NCI-H460 (cell line): ENCODE data around the gene LMBR1. TPM values are rescaled to one million over a fixed set of nuclear protein-coding genes. Genes with fewer than 3 reads are reported as not detected.
A peak's percentile ranks its signal among the peaks of the same experiment; 100 is the strongest.

ENCODE experiments used
- DNase-seq: peaks from one replicate; pipeline ENCODE4 v3.0.0-alpha.2; 2016; ENCODE audit warnings: low read depth; ENCODE audit errors: extremely low read depth
- total RNA-seq: library from RNA; depleted of rRNA; stranded (reverse); fragments of >200 nt; shearing (Covaris generic); gene quantifications from 2 replicates; pipeline ENCODE4 v1.2.3, GENCODE V29; 2014

Gene LMBR1
- total RNA-seq, 1 experiment from 2014 or later = 53.4 TPM

- no peak for DNase-seq
Measured at GRCh38 chr7:156765901-156766656, 126.9 kb downstream of the LMBR1 start.

GRCh38 chr7:156764766-156765165 is 128.2 kb downstream of the LMBR1 start:
- no peak for DNase-seq

- peak; percentile 82 for DNase-seq
Measured at GRCh38 chr7:156764016-156764669, 128.8 kb downstream of the LMBR1 start.

GRCh38 chr7:156759579-156760202 is 133.3 kb downstream of the LMBR1 start:
- no peak for DNase-seq

- DNase-seq = no peak
Measured at GRCh38 chr7:156759143-156759542, 133.8 kb downstream of the LMBR1 start.

- no peak for DNase-seq
Measured at GRCh38 chr7:156754201-156754600, 138.8 kb downstream of the LMBR1 start.

DNA sequence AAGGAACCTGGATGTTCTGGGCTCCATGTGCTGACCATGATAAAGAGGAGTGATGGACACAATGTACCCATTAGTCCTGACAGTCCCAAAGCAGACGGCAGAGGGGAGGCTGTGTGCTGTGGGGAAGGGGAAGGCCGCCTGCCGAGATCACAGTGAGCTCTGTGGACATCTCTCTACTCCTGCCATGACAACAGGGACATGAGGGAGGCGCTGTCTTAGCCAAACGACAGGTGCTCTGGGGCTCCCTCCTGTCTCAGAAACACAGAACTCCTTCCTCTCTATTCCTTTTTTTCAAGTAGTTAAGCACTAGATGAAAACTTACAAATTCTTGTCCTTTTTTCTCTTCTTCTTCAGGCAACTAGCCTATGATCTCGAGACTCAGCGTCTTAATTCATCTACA is 139.4 kb downstream of the LMBR1 start:
- no peak for DNase-seq

GRCh38 chr7:156753229-156753560 is 139.8 kb downstream of the LMBR1 start:
- no peak for DNase-seq

DNA sequence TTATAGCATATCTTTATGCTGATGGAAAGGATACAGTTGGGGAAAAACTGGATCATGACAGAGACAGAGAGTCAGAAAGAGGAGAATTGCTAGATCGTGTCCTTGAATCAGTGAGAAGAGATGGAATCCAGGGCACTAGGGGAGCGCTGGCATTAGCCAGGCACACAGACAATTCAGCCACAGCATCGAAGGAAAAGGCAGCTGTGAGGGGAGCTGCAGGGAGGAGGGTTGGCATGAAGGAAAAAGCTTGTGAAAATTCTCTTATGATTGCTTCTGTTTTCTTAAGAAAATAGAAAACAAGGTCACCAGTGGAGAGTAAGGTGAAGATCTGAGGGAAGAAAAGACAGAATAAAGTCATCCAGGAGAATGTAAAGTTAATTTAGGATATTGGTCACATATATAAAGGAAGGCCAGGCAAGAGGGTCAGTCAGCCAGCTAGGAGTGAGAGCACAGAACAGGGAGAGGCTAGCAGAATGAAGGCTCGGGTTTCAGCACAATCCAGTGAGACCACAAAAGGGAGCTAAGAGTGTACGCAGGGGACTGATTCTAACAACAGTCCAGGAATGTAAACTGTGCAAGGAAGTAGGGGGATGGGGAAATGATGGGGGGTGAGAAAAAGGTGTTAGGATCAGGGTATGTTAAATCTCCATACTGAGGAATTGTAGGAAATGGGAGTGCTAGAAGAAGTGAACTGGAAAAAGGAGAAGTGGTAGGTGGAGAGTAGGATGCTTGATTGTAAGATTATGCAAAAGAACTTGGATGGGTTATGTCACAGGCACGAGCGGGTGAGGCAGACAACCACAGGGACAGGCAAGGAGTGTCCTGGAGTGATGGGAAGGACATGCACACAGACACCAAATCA is 140.4 kb downstream of the LMBR1 start:
- no peak for DNase-seq

DNA sequence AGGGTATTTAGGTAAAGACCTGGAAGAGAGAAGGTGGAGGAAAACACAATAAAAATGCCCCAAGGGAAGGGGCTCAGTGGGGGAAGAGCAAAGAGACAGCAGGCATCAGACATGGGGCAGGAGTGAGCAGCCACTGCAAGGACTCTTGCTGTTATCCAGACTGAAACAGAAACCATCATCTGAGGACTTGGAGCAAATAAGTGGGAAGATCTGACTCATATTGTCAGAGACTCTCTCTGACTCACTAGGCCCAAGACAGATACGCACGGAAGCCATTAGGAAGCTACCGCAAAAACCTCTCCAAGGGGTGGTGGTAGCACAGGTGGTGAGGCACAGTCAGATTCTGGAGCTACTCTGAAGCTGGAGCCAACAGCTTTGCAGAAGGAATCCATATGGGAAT is 141.7 kb downstream of the LMBR1 start:
- DNase-seq = no peak

GRCh38 chr7:156747718-156748117 is 145.3 kb downstream of the LMBR1 start:
- no peak for DNase-seq

DNA sequence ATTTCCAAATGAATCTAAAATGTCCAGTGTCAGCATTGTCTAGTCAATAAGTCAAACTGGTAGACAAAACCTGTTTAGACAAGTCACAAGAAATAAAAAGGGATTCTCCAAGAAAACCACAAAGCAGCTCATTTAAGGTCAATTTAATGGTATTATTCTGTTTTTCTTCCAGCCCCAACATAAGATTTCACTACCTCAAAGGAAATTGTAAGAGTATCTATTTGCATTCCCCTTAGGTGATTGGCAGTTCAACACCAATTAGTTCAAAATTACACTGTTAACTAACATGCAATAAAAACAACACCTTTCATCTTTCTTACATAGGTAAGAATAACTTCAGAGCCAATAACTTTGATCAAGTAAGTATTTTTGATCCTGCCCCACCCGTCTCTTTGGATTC is 146.1 kb downstream of the LMBR1 start:
- no peak for DNase-seq

DNA sequence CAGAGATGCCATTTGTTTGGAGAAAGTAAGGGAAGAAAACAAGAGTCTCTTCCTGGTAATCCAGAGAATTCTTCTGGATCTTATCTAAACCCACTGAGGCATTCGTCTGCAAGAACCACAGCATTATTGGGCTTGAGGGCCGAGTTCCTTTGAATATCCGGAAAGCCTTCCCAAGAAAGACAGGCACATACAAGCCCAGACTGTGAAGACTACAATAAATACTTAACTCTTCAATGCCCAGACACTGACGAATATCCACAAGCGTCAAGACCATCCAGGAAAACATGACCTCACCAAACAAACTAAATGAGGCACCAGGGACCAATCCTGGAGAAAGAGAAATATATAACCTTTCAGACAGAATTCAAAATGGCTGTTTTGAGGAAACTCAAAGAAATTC is 153.4 kb downstream of the LMBR1 start:
- no peak for DNase-seq

DNA sequence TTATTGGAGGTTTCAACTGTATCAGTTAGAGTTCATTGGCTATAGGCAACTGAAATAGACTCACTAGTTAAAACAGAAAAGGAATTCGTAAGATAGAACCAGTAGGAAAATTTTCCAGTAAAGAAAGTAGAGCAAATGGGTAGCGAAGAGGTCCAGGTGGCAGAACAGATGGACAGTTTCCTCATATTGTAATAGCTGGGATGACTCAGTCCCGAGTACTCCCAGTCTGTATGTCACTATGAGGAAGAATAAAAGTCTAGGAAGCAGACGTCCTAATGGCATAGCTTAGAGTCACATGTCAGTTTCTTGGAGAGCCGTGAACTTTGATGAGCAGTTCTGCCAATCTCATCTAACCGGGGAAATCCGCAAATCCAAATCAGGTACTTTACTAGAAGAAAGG is 157.1 kb downstream of the LMBR1 start:
- no peak for DNase-seq

DNA sequence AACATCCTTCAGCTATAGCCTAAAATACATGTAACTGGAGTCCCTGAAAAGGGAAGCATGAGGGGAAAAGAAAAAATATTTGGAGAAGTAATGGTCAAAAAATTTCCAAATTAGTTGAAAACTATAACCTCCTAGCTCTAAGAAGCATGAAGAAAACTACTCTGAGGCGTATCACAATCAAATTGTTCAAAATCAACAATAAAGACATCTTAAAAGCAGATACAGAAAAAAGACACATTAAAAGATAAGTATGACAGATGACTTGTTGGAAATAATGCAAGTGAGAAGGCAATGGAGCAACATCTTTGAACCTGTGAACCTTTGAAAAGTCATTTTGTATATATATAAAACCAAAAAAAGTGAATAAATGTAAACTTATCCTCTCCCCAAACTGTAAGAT is 159.3 kb downstream of the LMBR1 start:
- DNase-seq = no peak

DNA sequence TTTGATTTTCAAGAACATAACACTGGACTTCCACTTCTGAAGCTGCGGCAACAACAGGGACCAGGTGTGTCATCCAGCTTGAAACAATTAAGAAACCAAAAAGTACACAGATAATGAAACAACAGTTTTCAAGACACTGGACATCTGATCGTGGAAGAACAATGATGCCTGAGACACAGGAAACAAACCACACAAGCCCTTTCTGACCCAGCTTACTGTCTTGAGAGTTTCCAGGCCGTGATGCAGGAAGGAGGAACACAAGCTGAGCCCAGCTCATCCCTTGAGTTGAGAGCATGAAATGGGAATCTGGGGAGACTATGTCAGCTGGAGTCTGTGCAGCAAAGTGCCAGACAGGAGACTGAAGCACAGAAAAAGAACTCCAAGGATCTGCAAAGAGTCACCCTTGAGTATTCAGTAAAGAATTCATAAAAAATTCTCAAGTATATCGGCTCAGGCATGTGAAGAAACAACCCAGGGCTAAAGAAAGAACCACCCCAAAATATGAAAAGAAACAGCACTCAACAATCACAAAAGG is 160.8 kb downstream of the LMBR1 start:
- no peak for DNase-seq

GRCh38 chr7:156731651-156732050 is 161.3 kb downstream of the LMBR1 start:
- no peak for DNase-seq

DNA sequence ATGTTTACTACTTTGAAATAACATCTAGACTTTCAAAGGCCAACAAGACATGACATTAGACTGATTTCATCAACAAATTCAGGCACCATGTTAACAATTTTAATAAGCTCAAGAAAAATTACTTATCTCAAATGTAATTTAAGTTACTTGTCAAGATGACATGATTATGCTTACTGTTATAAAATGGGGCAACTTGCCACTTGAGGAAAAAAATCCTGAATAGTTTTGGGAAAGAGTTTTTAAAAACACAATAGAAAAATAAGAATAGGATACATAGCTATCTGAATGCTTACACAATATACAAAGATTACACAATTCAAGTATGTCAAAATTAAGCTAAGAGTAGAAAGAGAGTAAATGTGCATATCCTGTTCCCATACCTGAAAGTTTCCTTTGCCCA is 167.0 kb downstream of the LMBR1 start:
- no peak for DNase-seq

GRCh38 chr7:156725073-156725472 is 167.9 kb downstream of the LMBR1 start:
- DNase-seq = no peak

GRCh38 chr7:156722043-156722826 is 170.7 kb downstream of the LMBR1 start:
- DNase-seq = no peak
